DOHH2 (cell line): Measurements from ENCODE around the gene ASAH2.

Experiments
- CTCF ChIP-seq: fragments of 200-600 bp; sonication (generic); IDR thresholded peaks from one replicate; pipeline ENCODE4 v1.5.1; 2014; ENCODE audit warnings: antibody characterized with exemption, mild to moderate bottlenecking, low read depth, low read length; ENCODE audit not compliant: poor library complexity, severe bottlenecking
- EZH2phosphoT487 ChIP-seq: fragments of 200-600 bp; sonication (generic); IDR thresholded peaks from 2 replicates; pipeline ENCODE4 v1.6.1; 2017; ENCODE audit warnings: borderline replicate concordance, mild to moderate bottlenecking, antibody characterized with exemption, low read length, moderate library complexity, mixed read lengths

DNA sequence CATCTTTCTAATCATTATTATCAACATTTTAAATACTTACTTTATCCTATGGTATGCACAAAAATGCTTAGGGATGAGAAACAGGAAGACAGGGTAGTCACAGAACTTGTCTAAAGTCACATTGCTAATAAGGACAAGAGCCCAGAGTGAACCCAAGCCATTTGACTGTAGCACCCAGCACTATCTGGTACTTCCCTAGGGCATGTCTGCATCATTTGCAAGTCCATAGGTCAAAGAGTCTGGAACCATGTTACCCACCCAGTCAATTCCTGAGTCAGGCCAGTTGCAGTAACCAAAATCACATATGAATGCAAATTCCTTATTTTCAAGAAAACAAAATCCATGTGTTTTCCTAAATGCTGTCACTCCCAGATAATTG is 19.1 kb downstream of the ASAH2 start:
- TF ChIP-seq CTCF: no peak
- no peak for TF ChIP-seq EZH2phosphoT487
